ENCODE data around the gene SLC2A11.

GRCh38 chr22:23926561-23926960 lies 68.9 kb downstream of the SLC2A11 start:
- TF ChIP-seq POLR2A (IDR thresholded peaks at IDR 0.05) (no peak), CTCF (IDR thresholded peaks at IDR 0.05) (no peak)
